ENCODE results near the gene ARHGAP21. TPM values are rescaled to one million over a fixed set of nuclear protein-coding genes. Genes with fewer than 3 reads are reported as not detected.

The ARHGAP21 gene
- total and polyA plus RNA-seq, 2 experiments from 2014 or later: 15.3 to 44.5 TPM

GRCh38 chr10:24650669-24651391 is 72.9 kb downstream of the ARHGAP21 start (continued):
- no peak for TF ChIP-seq CTCF (conservative IDR thresholded peaks at IDR 0.05; ENCODE audit: low read depth in 2 of 2)
- no peak for TF ChIP-seq ZNF114 (CRISPR knock-in tag; IDR thresholded peaks at IDR 0.05)
- no peak for TF ChIP-seq STAT1 (IDR thresholded peaks at IDR 0.05; ENCODE audit: unreplicated experiment)

GRCh38 chr10:24645784-24646183 is 77.9 kb downstream of the ARHGAP21 start:
- no peak for DNase-seq (ENCODE audit: low spot score)
- no peaks in the 10 kb centered on the region; the same call in 1 of the 2 replicates for H3K27me3 ChIP-seq (ENCODE audit: insufficient read depth)
- no peak overlapping the region for H2AFZ ChIP-seq
- H3K9me2 ChIP-seq (ENCODE audit: insufficient read depth): no peaks in the 10 kb centered on the region
- 0 out of 2 replicates have a peak, but pooled peaks cover 3% of the 10 kb centered on the region for H3K79me2 ChIP-seq (replicated peaks; ENCODE audit: insufficient read depth)
- no peak for ATAC-seq
- no peaks in the 10 kb centered on the region for H3K36me3 ChIP-seq (ENCODE audit: insufficient read depth)
- H3K4me3 ChIP-seq: no peak overlapping the region
- TF ChIP-seq CTCF (conservative IDR thresholded peaks at IDR 0.05; ENCODE audit: low read depth in 2 of 2): no peak
- TF ChIP-seq ZNF331 (CRISPR knock-in tag; IDR thresholded peaks at IDR 0.05; ENCODE audit: low read depth): no peak
- TF ChIP-seq STAT1 (IDR thresholded peaks at IDR 0.05; ENCODE audit: unreplicated experiment): no peak
- no peak for TF ChIP-seq ZNF462 (CRISPR knock-in tag; IDR thresholded peaks at IDR 0.05)
- no peak for TF ChIP-seq ZNF114 (CRISPR knock-in tag; IDR thresholded peaks at IDR 0.05)
- no peak for TF ChIP-seq REST (IDR thresholded peaks at IDR 0.05; ENCODE audit: unreplicated experiment)
- no peak for TF ChIP-seq EZH2phosphoT487 (IDR thresholded peaks at IDR 0.05; ENCODE audit: unreplicated experiment)
- TF ChIP-seq POLR2AphosphoS5 (IDR thresholded peaks at IDR 0.05; ENCODE audit: low read depth): no peak
- no peak for TF ChIP-seq EZH2 (IDR thresholded peaks at IDR 0.05; ENCODE audit: low read depth, unreplicated experiment)
- TF ChIP-seq NANOG (IDR thresholded peaks at IDR 0.05; ENCODE audit: borderline replicate concordance): no peak
- no peak overlapping the region for H3K27ac ChIP-seq (ENCODE audit: low read depth)
- H3K4me1 Mint-ChIP-seq: peaks cover 8% of the 10 kb centered on the region; the same call in 2 of the 3 replicates
- peaks cover 4% of the 10 kb centered on the region; the same call in 1 of the 2 replicates for H4K20me1 ChIP-seq (replicated peaks; ENCODE audit: insufficient read depth)
- H3F3A ChIP-seq (replicated peaks; ENCODE audit: low read depth): no peaks in the 10 kb centered on the region
- H3K27me3 Mint-ChIP-seq (ENCODE audit: insufficient read depth, low read depth, poor library complexity): peaks cover 2% of the 10 kb centered on the region
- H3K27ac Mint-ChIP-seq: no peak overlapping the region
- H3K4me2 ChIP-seq: no peak overlapping the region
- H3K36me3 Mint-ChIP-seq (ENCODE audit: low read depth): no peaks in the 10 kb centered on the region
- peaks cover 15% of the 10 kb centered on the region; the same call in 1 of the 2 replicates for H3K4me1 ChIP-seq (ENCODE audit: insufficient read depth)
- no peaks in the 10 kb centered on the region for H3K9me3 Mint-ChIP-seq
- no peak overlapping the region for H3K4me3 Mint-ChIP-seq

Data from GM23338 (cell line).